ENCODE measurements around the gene TLE1.

- TF ChIP-seq, protein P1, sequence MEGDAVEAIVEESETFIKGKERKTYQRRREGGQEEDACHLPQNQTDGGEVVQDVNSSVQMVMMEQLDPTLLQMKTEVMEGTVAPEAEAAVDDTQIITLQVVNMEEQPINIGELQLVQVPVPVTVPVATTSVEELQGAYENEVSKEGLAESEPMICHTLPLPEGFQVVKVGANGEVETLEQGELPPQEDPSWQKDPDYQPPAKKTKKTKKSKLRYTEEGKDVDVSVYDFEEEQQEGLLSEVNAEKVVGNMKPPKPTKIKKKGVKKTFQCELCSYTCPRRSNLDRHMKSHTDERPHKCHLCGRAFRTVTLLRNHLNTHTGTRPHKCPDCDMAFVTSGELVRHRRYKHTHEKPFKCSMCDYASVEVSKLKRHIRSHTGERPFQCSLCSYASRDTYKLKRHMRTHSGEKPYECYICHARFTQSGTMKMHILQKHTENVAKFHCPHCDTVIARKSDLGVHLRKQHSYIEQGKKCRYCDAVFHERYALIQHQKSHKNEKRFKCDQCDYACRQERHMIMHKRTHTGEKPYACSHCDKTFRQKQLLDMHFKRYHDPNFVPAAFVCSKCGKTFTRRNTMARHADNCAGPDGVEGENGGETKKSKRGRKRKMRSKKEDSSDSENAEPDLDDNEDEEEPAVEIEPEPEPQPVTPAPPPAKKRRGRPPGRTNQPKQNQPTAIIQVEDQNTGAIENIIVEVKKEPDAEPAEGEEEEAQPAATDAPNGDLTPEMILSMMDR (IDR thresholded peaks at IDR 0.05) = no peak
- no peak for TF ChIP-seq POLR2A (IDR thresholded peaks at IDR 0.05)
- no peak for TF ChIP-seq EP300 (IDR thresholded peaks at IDR 0.05)
Observed at GRCh38 chr9:81602887-81603680, 86.3 kb downstream of the TLE1 start.

Data from gastroesophageal sphincter (tissue), 3 donors.